H9 (cell line): ENCODE measurements around the gene TP53BP1. TPM values are rescaled to one million over a fixed set of nuclear protein-coding genes. Genes with fewer than 3 reads are reported as not detected.

Experiments
- DNase-seq: peaks from one replicate; pipeline ENCODE4 v3.0.0-alpha.2; 2017
- H2AFZ ChIP-seq: one replicate; pipeline ENCODE4 v1.6.1; 2013; ENCODE audit warnings: mild to moderate bottlenecking, low read length, control low read depth, moderate library complexity
- H2AK5ac ChIP-seq: 2 replicates; pipeline ENCODE4 v1.6.1; 2013; ENCODE audit warnings: low read length, control low read depth, mixed read lengths; ENCODE audit not compliant: insufficient read length
- H2BK120ac ChIP-seq: one replicate; pipeline ENCODE4 v1.6.1; 2013; ENCODE audit warnings: low read depth, mild to moderate bottlenecking, low read length, control low read depth, inconsistent platforms; ENCODE audit not compliant: poor library complexity, severe bottlenecking
- H2BK12ac ChIP-seq: 2 replicates; pipeline ENCODE4 v1.6.1; 2013; ENCODE audit warnings: low read length, control low read depth, mixed read lengths, low read depth; ENCODE audit not compliant: insufficient read length
- H2BK15ac ChIP-seq: 2 replicates; pipeline ENCODE4 v1.6.1; 2013; ENCODE audit warnings: low read depth, low read length, control low read depth
- H2BK20ac ChIP-seq: one replicate; pipeline ENCODE4 v1.6.1; 2013; ENCODE audit warnings: low read depth, mild to moderate bottlenecking, low read length, control low read depth, inconsistent platforms; ENCODE audit not compliant: poor library complexity, severe bottlenecking
- H2BK5ac ChIP-seq: 2 replicates; pipeline ENCODE4 v1.6.1; 2013; ENCODE audit warnings: low read length, control low read depth, mixed read lengths; ENCODE audit not compliant: insufficient read length
- H3K14ac ChIP-seq: 2 replicates; pipeline ENCODE4 v1.6.1; 2013; ENCODE audit warnings: low read length, control low read depth; ENCODE audit not compliant: insufficient read depth
- H3K18ac ChIP-seq: 2 replicates; pipeline ENCODE4 v1.6.1; 2013; ENCODE audit warnings: low read depth, mild to moderate bottlenecking, mixed read lengths, low read length, control low read depth; ENCODE audit not compliant: insufficient read length
- H3K23ac ChIP-seq: 2 replicates; pipeline ENCODE4 v1.6.1; 2013; ENCODE audit warnings: low read length, control low read depth, mixed read lengths, low read depth; ENCODE audit not compliant: insufficient read length
- H3K23me2 ChIP-seq: 2 replicates; pipeline ENCODE4 v1.6.1; 2013; ENCODE audit warnings: low read depth, mild to moderate bottlenecking, mixed read lengths, low read length, control low read depth; ENCODE audit not compliant: insufficient read length, poor library complexity, severe bottlenecking
- H3K27ac ChIP-seq: 2 replicates; pipeline ENCODE4 v1.5.1; 2013; ENCODE audit warnings: low read length, control low read depth, mixed read lengths, low read depth; ENCODE audit not compliant: insufficient read length
- H3K27me3 ChIP-seq: 2 replicates; pipeline ENCODE4 v1.6.1; 2013; ENCODE audit warnings: low read length, control low read depth, inconsistent platforms; ENCODE audit not compliant: insufficient read depth
- H3K4ac ChIP-seq: 2 replicates; pipeline ENCODE4 v1.6.1; 2013; ENCODE audit warnings: low read depth, mild to moderate bottlenecking, control low read depth, inconsistent platforms, low read length, moderate library complexity
- H3K4me1 ChIP-seq: 2 replicates; pipeline ENCODE4 v1.6.1; 2013; ENCODE audit warnings: low read length, control low read depth, inconsistent platforms; ENCODE audit not compliant: insufficient read depth
- H3K4me2 ChIP-seq: 2 replicates; pipeline ENCODE4 v1.6.1; 2013; ENCODE audit warnings: low read length, control low read depth, mixed read lengths; ENCODE audit not compliant: insufficient read length, insufficient read depth
- H3K56ac ChIP-seq: 2 replicates; pipeline ENCODE4 v1.6.1; 2013; ENCODE audit warnings: low read depth, mild to moderate bottlenecking, mixed read lengths, low read length, control low read depth; ENCODE audit not compliant: insufficient read length
- H3K79me1 ChIP-seq: 2 replicates; pipeline ENCODE4 v1.6.1; 2013; ENCODE audit warnings: low read depth, mild to moderate bottlenecking, moderate library complexity, low read length, control low read depth, inconsistent platforms; ENCODE audit not compliant: insufficient read depth, poor library complexity, severe bottlenecking
- H3K79me2 ChIP-seq: 2 replicates; pipeline ENCODE4 v1.6.1; 2013; ENCODE audit warnings: low read length, control low read depth, inconsistent platforms; ENCODE audit not compliant: insufficient read depth
- H3K9ac ChIP-seq: 2 replicates; pipeline ENCODE4 v1.6.1; 2013; ENCODE audit warnings: low read length, control low read depth, mixed read lengths; ENCODE audit not compliant: insufficient read length; ENCODE audit errors: extremely low read depth
- H3K9me3 ChIP-seq: one replicate; pipeline ENCODE4 v1.6.1; 2013; ENCODE audit warnings: low read depth, low read length, inconsistent platforms; ENCODE audit not compliant: control insufficient read depth
- H3T11ph ChIP-seq: one replicate; pipeline ENCODE4 v1.6.1; 2013; ENCODE audit warnings: mild to moderate bottlenecking, low read length, control low read depth, inconsistent platforms
- H4K20me1 ChIP-seq: one replicate; pipeline ENCODE4 v1.6.1; 2013; ENCODE audit not compliant: control insufficient read depth, insufficient read length, insufficient read depth
- H4K5ac ChIP-seq: 2 replicates; pipeline ENCODE4 v1.6.1; 2013; ENCODE audit warnings: low read depth, mild to moderate bottlenecking, mixed read lengths, low read length, control low read depth; ENCODE audit not compliant: insufficient read length
- H4K8ac ChIP-seq: replicated peaks from 2 replicates; pipeline ENCODE4 v1.6.1; 2013; ENCODE audit warnings: low read length, control low read depth, mixed read lengths, low read depth; ENCODE audit not compliant: insufficient read length
- H4K91ac ChIP-seq: 2 replicates; pipeline ENCODE4 v1.6.1; 2013; ENCODE audit warnings: low read depth, mild to moderate bottlenecking, moderate library complexity, mixed read lengths, low read length, control low read depth; ENCODE audit not compliant: insufficient read length
- H3K27ac Mint-ChIP-seq, 3 experiments: 2 replicates in 2 of 3; 3 replicates in 1 of 3; pipeline ENCODE4 v1.8.0; 2020 to 2021; ENCODE audit warnings: mixed read lengths in 3 of 3, mild to moderate bottlenecking in 1 of 3, moderate library complexity in 1 of 3
- H3K27me3 Mint-ChIP-seq: 2 replicates; pipeline ENCODE4 v1.8.0; 2021; ENCODE audit warnings: low read depth, mild to moderate bottlenecking, moderate library complexity, mixed read lengths
- H3K36me3 Mint-ChIP-seq, 3 experiments: 2 replicates in 2 of 3; 3 replicates in 1 of 3; pipeline ENCODE4 v1.8.0; 2020 to 2021; ENCODE audit warnings: low read depth in 3 of 3, mixed read lengths in 3 of 3; ENCODE audit not compliant: insufficient read depth in 1 of 3
- H3K4me1 Mint-ChIP-seq, 2 experiments: 2 replicates each; pipeline ENCODE4 v1.8.0; 2020; ENCODE audit warnings: mixed read lengths in 2 of 2
- H3K4me3 Mint-ChIP-seq, 2 experiments: 2 replicates in 1 of 2; 3 replicates in 1 of 2; pipeline ENCODE4 v1.8.0; 2020 to 2021; ENCODE audit warnings: mild to moderate bottlenecking in 2 of 2, mixed read lengths in 2 of 2, moderate library complexity in 1 of 2
- H3K9me3 Mint-ChIP-seq, 2 experiments: 2 replicates in 1 of 2; 3 replicates in 1 of 2; pipeline ENCODE4 v1.8.0; 2020; ENCODE audit warnings: mild to moderate bottlenecking in 2 of 2, mixed read lengths in 2 of 2, moderate library complexity in 1 of 2
- WGBS: extraction: QIAGEN DNeasy Blood & Tissue Kit; methylation state at CpG from one replicate; pipeline ENCODE4 v1.1.7; 2013; ENCODE audit warnings: missing lambda C conversion rate, low lambda C conversion rate, mixed read lengths; ENCODE audit not compliant: insufficient read length; ENCODE audit errors: extremely low coverage; 5-methylcytosine and 5-hydroxymethylcytosine counted together
- total RNA-seq: library from RNA; stranded (reverse); gene quantifications from 2 replicates; pipeline ENCODE4 v1.2.1, GENCODE V29; 2021
- TF ChIP-seq, protein P1 (sequence below): fragments of 200-600 bp; sonication (generic); conservative IDR thresholded peaks from 3 replicates; pipeline ENCODE4 v1.8.0; 2021; ENCODE audit warnings: antibody characterized with exemption, mild to moderate bottlenecking

Gene TP53BP1
- total RNA-seq, 1 experiment from 2014 or later, result 81.5 TPM

DNA sequence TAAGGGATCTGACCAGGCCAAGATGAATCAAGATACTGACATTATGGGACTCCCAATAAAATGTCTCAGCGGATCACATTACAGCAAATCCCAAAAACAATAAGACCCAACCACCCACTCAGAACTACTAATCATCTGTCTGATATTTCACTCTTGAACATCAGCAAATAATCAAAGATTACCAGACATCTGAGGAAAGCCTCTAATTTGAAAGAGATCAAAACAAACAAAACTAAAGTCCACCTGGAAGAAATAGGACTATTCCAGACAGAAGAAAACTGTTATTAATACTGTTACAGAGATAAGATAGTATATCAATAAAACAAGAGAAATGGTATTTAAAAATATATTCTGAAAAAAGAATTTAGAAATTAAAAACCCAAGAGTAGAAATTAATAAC lies 29.0 kb downstream of the TP53BP1 start:
- no peak overlapping the region for H2AFZ ChIP-seq
- H2BK15ac ChIP-seq, result no peak overlapping the region
- H3K23me2 ChIP-seq, result no peaks in the 10 kb centered on the region
- H3K18ac ChIP-seq, result no peak overlapping the region
- no peak overlapping the region for H3K56ac ChIP-seq
- H3K4me2 ChIP-seq, result no peak overlapping the region
- WGBS, result no CpG with 5 or more reads among the region's 1 CpG
- H3K27me3 ChIP-seq, result no peaks in the 10 kb centered on the region
- no peak overlapping the region for H3K9ac ChIP-seq
- H3K9me3 ChIP-seq, result no peaks in the 10 kb centered on the region
- no peak overlapping the region for H4K91ac ChIP-seq
- H3K36me3 Mint-ChIP-seq, result peaks cover 35 to 82% (median 64%) of the 10 kb centered on the region in 3 experiments; a peak in 6 of 7 replicates
- H3K9me3 Mint-ChIP-seq, result no peaks in the 10 kb centered on the region
- no peak overlapping the region for H4K5ac ChIP-seq
- no peaks in the 10 kb centered on the region for H3K79me1 ChIP-seq
- no peak overlapping the region for H2BK120ac ChIP-seq
- H4K8ac ChIP-seq, result no peak overlapping the region
- H3T11ph ChIP-seq, result no peak overlapping the region
- no peak overlapping the region for H2BK12ac ChIP-seq
- no peaks in the 10 kb centered on the region for H3K4me1 ChIP-seq
- DNase-seq, result no peak
- no peaks in the 10 kb centered on the region for H3K27me3 Mint-ChIP-seq
- TF ChIP-seq, protein P1, sequence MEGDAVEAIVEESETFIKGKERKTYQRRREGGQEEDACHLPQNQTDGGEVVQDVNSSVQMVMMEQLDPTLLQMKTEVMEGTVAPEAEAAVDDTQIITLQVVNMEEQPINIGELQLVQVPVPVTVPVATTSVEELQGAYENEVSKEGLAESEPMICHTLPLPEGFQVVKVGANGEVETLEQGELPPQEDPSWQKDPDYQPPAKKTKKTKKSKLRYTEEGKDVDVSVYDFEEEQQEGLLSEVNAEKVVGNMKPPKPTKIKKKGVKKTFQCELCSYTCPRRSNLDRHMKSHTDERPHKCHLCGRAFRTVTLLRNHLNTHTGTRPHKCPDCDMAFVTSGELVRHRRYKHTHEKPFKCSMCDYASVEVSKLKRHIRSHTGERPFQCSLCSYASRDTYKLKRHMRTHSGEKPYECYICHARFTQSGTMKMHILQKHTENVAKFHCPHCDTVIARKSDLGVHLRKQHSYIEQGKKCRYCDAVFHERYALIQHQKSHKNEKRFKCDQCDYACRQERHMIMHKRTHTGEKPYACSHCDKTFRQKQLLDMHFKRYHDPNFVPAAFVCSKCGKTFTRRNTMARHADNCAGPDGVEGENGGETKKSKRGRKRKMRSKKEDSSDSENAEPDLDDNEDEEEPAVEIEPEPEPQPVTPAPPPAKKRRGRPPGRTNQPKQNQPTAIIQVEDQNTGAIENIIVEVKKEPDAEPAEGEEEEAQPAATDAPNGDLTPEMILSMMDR, result no peak
- H3K27ac ChIP-seq, result no peak overlapping the region
- H3K4me3 Mint-ChIP-seq, result no peak overlapping the region
- H3K4me1 Mint-ChIP-seq, result no peaks in the 10 kb centered on the region
- no peaks in the 10 kb centered on the region for H4K20me1 ChIP-seq
- H2AK5ac ChIP-seq, result no peak overlapping the region
- peak overlapping the region in 2 of 3 experiments; percentile 79 to 87; a peak in 2 of 7 replicates for H3K27ac Mint-ChIP-seq
- no peaks in the 10 kb centered on the region for H3K79me2 ChIP-seq
- H3K23ac ChIP-seq, result no peak overlapping the region
- H3K4ac ChIP-seq, result no peak overlapping the region
- H2BK20ac ChIP-seq, result no peak overlapping the region
- H3K14ac ChIP-seq, result no peak overlapping the region
- H2BK5ac ChIP-seq, result no peak overlapping the region
